ENCODE measurements around the gene PRELID3B.
"Not testable (repeated sequence)": the region's sequence is repeated elsewhere in the genome, so short reads cannot be mapped to it uniquely, and the experiment has no call there.

Gene PRELID3B

DNA sequence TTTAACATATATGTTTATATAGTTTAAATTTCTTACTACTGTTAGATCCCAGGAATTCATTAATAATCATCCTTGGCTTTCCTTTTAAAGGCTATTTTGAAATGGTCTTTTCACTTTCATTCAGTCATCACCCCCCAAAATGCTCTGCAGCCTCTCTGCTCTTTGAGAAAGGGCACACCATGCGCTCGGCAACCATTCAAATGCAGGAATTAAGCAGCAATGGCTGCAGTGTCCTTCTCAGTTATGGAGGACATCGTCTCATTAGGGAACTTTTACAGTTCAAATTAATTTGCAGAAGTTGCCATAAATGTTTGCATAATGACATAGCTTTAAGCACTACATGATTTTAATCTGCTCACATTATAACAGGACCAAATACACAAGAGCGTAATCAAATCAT lies 17.1 kb downstream of the PRELID3B start:
- no peak for DNase-seq (ENCODE audit: low spot score)

DNA sequence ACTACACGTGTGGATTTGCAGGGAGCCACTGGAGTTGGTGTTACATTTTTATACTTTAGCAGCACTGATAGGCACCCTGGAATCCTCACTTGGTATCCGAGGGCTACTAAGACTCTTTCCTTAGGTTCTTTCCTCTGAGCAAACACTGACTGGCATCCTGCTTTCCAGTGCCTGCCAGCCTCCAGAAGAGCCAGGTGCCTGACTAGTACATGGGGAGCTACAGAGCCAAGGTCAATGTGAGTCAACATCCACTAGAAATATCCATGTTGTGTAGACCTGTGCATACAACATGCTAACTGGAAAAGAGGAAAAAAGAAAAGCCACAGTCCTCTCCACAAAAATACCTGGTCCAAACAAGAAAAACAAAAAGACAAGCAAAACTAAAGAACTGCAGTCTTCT lies 17.5 kb downstream of the PRELID3B start:
- no peak for DNase-seq (ENCODE audit: low spot score)

DNA sequence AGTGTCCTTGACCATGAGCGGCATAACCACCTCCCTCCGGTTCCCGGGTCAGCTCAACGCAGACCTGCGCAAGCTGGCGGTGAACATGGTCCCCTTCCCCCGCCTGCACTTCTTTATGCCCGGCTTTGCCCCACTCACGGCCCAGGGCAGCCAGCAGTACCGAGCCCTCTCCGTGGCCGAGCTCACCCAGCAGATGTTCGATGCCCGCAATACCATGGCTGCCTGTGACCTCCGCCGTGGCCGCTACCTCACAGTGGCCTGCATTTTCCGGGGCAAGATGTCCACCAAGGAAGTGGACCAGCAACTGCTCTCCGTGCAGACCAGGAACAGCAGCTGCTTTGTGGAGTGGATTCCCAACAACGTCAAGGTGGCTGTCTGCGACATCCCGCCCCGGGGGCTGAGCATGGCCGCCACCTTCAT lies 18.5 kb downstream of the PRELID3B start:
- DNase-seq (ENCODE audit: low spot score), result no peak

DNA sequence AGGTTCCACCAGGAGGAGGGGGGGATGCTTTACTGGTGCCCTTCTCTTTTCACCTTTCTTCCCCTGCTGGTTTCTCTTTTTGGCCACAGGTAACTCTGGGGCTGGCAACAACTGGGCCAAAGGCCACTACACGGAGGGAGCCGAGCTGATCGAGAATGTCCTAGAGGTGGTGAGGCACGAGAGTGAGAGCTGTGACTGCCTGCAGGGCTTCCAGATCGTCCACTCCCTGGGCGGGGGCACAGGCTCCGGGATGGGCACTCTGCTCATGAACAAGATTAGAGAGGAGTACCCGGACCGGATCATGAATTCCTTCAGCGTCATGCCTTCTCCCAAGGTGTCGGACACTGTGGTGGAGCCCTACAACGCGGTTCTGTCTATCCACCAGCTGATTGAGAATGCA lies 19.0 kb downstream of the PRELID3B start:
- no peak for DNase-seq (ENCODE audit: low spot score)

DNA sequence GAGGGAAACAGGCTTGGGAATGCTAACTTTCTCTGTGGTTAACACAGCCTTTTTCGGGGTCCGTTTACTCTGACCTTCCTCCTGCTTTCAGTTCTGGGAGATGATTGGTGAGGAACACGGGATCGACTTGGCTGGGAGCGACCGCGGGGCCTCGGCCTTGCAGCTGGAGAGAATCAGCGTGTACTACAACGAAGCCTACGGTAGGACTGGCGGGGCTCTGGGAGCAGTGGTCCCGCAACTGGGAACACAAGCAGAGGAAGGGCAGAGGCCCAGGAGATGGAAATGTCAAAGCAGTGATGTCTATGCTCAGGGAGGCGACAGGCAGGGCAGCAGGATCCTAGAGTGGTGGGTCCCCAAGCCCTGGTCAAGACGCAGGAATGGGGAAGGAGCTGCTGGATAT lies 19.8 kb downstream of the PRELID3B start:
- no peak for DNase-seq (ENCODE audit: low spot score)

DNA sequence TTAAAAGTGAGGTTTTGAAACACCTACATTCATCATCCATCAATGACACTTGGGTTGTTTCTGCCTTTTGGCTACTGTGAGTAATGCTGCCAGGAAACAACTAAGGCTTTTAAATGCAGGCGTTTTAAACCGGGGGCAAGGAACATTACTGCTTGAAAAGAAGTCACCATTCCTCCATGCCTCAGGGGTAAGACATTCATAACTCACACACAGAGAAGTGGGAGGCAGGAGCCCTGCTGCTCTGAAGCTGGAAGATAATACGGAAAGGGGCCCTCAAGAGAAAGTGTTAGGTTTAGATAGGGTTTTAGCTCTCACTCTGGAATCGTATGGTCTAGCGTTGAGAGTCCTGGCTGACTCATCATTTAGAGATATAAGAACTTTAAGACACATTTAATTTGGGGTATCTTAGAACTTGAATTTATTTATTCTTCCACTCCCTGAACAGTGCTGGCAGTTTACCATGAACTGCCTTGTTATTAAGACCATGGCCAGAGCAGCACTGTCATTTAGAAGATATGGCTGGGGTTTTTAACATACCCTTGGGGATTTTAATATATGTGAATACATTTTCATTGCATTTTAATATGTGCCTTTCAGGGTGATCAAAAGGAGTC lies 21.5 kb downstream of the PRELID3B start:
- peak; percentile 19 for DNase-seq (ENCODE audit: low spot score)

DNA sequence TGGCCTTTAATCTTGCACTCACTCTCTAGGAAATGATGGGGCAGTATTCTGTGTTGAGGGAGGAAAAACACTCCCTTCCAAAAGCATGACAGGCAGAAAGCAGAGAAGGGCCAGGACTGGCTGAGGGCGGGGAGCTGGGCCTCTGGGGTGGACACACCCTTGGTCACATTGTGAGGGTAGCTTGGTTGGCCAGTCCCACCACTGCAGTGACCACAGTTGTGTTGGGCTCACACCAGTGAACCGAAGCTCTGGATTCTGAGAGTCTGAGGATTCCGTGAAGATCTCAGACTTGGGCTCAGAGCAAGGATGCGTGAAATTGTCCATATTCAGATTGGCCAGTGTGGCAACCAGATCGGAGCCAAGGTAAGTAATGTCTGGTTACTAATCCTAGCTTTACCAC lies 23.4 kb downstream of the PRELID3B start, which contains the start of gene TUBB1:
Gene TUBB1 (plus strand): TSS at position 213 of the 400 bp plus-strand sequence. CDS start 94 bp downstream, at position 307.
- DNase-seq (ENCODE audit: low spot score), result no peak

DNA sequence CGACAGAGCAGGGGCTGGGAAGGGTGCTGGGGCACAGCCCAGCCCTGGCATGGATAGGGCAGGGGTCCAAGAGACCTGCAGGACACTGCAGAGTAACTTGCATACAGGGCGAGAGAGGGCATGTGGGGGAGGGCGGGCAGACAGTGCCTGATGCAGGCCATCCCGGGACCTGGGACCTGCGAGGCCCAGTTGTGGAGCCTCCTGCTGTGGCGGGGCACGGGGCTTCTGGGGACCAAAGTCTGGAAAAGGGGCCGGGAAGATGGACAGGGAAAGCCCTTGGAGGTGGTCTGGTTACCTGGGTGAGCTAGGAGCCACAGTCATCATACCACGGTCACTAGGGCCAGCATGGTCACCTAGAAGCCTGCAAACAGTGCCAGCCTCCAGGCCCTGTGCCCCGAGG lies 23.8 kb downstream of the PRELID3B start:
- no peak for DNase-seq (ENCODE audit: low spot score)

DNA sequence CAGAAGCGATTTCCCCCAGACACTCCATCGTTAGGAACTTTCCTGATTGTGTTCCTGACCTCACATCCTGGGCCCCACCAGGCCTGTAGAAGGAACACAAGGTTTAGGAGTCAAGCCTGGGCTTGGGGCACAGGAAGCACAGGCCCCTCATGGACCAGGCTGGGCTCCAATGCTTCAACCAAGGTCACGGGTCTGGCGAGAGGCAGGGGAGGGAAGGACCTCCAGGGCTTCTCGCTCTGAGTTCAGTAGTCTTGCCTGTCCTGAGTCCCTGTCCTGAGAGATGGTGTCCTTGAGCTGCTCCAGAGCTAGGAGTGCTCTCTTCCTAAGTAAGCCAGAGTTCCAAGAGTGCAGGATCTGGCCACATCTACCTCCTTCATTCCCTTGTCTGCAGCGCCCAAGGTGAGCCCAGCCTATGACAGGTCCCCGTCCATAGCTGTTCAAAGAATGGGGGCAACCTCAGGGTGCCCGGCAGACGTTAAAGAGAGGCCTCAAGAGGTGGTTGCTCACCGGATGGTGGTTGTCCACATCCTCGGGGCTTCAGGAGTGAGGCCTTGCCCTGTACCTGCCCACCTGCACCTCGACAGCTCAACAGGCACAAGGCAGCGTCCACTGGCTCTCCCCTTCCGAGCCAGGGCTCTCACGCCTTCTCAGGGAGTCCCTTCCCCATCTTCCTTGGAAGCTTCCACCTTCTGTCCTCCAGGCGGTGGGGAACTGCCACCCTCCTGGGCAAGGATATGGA lies 24.9 kb downstream of the PRELID3B start:
- no peak for DNase-seq (ENCODE audit: low spot score)

DNA sequence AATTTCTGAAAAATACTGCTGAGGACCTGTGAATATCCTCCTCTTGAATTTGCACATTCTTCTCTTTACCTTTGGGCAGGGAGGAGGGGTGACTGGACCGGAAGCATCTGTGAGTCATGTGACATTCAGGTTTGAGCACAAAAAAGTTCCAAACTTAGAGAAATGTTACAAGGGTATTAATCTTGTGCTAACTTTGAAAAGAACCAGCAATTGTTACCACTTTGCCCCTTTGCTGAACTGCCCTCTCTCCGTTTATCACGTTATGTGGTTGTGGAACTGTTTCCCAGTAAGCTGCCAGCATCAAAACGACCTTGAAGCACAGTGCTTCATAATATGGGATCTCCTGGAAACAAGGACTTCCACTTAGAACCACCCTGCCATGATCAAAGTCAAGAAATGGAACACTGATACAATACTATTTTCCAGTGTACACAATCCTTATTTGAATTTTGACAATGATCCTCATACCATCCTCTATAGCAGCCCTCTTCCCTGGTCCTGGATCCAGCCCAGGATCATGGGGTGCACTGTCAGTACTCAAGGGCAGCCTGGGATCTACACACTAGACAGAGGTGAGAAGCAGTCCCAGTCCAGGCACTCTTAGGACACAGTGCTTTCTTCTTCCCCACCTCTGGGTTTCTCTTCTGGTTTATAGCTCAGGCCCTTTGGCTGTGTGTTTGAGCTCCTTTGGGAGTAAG lies 25.6 kb downstream of the PRELID3B start:
- peak; percentile 27 for DNase-seq (ENCODE audit: low spot score)

DNA sequence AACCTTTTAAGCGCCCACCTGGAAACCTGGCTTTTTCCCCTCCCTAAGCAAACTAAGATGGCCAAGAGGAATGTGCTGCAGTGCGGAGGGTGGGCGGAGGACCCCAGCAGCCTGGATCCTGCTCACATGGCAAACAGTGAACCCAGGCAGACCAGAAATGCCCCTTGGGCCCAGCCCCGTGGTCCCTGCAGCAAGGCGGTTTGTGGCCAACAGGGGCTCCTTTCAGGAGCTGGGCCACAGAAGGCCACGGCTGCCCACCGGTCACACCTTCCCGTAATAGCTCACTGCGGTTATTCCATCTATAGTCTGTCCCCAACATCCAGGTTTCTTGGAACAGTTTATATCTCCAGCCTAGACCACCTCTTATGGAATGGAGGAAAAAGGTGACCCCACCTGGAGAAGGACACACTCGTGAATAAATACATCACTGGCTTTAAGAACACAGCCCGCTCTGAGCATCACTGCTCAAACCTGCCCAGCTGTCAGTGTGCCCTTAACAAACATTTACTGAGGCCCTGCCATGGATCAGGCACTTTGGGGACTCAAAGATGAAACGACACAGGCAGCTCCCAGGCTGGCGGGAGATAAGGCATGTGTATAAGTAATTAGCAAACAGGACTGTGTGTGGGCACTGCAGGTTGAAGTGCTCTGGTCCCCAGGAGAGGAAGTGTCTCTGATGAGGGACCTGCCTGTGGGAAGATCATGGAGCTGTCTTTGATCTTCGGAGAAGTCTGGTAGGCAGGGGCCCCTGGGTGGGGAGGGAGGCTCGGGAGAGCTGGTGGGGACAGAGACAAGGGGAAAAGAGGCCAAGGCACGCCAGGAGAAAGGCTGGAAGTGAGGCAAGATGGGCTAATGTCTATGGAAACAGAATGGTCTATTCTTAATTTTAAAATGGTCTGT lies 26.5 kb downstream of the PRELID3B start:
- no peak for DNase-seq (ENCODE audit: low spot score)

DNA sequence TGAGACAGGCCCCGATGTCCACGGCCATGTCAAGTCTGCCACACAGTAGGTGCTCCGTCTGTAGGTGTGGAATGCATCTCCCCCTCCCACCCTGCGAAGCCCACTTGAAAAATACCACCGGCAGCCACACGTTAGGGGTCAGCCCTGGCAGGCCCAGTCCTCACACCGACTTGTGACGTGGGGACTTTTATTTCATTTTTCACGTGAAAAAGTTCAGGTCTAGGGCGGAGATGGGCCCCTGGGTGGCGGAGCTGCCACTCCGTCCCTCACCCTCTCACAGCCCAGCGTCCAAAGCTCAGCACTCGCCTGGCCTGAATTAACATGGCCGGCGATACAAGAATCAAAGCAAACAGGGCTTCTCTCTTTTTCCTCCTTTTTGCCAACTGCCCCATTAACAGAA lies 27.2 kb downstream of the PRELID3B start:
- DNase-seq (ENCODE audit: low spot score), result no peak

DNA sequence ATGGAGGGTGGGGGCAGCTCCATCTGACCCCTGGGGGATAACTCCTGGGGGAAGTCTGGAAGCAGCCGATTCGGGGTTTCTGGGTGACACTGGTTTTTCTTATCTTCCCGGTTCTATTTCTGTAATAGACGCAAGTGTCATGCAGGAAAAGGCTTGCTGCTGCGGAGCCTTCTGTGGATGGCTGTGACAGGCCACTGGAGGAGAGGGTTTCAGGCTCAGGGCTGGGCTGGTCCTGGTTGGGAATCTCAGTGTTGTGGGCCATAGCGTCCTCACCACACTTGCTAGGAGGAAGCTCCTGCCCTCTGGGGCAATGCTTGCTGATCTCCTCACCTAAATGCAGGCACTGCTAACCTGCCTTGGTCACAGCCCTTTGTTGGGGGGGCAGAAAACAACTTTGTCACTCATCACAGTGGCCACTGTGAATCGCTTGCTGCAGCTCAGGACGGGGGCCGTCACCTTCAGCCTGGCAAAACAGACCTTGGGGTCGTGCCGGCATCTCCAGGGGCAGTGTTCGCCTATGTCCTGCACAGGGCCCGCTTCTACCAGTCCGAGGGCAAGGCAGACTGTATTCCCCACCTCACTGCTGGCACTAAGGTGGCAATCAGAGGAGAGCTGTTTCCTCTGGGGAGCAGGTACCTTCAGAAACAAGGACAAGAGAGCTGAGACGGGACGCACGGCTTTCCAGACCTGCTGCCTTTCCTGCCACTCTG lies 27.8 kb downstream of the PRELID3B start:
- no peak for DNase-seq (ENCODE audit: low spot score)

DNA sequence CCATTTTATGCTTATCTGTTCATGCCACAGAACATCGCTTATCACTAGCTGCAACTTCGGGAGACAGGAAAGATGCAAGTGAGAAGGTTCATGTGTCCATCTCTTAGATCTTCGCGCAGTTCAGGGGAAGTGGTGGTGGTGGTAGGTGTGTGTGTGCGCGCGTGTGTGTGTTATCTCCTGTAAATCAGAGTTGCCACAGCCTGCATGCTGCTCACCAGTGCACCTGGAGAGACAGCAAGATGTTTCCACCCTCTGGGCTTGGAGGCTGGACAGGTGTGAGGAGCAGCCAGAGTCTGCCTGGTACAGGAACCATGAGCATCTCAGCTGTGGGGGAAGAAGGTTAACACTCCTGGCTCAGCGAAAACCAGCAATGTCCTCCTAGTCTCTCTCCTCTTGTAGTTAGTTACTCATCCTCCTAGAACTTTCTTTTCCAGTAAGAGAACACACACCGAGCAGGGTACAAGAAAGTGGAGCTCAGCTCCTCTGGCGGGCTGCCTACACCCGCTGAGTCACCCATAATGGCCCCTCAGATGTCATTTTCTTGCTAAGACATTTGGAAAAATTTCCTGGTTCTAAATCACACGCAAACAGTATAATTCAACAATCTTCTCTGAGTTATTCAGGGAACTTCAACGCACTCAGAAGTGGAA lies 28.5 kb downstream of the PRELID3B start:
- peak; percentile 19 for DNase-seq (ENCODE audit: low spot score)

DNA sequence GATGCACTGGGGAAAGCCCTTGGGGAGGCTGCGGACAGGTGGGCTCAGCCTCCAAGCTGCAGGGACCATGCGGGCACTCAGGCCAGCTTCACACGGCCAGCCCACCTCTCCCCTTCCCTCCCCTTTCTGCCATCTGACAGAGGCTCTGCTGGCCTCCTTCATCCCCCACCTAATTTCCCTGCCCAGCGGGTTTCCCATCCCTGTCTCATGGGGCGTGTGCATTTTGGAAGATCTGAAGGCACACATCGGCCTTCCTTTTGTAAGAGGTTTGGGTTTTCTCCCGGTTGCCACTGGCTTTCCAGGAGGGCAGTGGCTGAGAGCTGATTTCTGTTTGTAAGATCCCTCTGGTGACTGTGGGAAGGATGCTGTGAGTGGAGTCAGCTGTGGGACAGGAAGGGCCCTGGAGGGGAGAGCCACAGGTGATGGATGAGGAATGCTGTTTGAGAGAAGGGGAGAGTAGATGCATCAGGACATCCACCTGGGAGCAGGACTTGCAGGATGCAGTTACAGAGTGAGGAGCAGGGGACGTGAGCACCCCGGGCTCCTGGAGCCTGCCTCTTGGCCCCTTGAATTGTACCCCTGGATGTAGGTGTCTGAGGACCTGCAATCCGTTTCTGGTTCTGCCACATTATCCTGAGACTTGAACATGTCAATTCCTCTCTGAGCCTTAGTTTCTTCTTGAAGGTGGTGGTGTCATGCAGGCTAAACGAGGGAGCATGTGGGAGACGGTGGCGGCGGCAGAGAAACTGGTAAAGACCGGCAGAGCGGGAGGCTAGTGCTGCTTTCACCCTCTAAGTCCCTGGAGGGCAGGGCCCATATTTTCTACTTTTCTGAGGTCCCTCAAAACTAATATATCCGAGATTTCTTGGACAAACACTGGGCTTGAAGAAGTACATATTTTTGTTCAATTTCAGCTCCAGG lies 29.3 kb downstream of the PRELID3B start:
- DNase-seq (ENCODE audit: low spot score), result no peak

DNA sequence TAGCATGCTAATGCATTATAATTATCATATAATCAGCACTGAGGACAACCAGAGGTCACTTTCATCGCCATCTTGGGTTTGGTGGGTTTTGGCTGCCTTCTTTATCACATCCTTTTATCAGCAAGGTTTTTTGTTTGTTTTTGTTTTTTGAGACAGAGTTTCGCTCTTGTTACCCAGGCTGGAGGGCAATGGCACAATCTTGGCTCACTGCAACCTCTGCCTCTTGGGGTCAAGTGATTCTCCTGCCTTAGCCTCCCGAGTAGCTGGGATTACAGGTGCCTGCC lies 30.8 kb downstream of the PRELID3B start:
- not testable (repeated sequence) for DNase-seq (ENCODE audit: low spot score)

DNA sequence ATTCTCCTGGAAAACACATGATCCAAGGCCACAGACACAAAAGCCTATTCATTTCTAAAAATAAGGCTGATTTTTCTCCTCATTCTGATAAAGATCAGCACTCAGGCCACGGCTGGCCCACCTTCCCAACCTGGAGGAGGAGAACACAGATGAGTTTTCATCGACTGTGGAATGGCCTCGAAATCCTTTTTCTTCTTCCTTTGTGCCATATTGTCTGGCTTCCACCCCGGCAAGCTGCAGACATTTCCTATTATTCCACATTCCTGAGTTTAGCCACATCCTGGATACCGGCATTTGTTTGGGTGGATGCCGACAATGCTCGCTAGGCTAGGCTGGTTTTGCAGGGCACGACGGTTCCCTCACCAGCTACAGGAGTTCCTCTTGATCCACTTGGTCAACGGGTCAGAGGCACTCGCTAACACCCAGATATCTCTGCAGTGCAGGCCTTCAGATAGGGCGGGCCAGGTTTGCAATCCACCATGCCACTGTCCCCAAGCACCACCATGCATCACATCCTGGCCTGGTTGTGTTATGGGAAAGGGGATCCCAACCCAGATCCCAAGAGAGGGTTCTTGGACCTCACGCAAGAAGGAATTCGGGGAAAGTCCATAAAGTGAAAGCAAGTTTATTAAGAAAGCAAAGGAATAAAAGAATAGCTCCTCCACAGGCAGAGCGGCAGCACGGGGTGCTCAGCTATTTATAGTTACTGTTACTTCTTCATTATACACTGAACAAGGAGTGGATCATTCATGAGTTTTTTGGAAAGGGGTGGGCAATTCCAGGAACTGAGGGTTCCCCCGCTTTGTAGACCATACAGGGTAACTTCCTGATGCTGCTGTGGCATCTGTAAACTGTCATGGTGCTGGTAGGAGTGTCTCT lies 31.4 kb downstream of the PRELID3B start:
- peak; percentile 91 for DNase-seq (ENCODE audit: low spot score)

DNA sequence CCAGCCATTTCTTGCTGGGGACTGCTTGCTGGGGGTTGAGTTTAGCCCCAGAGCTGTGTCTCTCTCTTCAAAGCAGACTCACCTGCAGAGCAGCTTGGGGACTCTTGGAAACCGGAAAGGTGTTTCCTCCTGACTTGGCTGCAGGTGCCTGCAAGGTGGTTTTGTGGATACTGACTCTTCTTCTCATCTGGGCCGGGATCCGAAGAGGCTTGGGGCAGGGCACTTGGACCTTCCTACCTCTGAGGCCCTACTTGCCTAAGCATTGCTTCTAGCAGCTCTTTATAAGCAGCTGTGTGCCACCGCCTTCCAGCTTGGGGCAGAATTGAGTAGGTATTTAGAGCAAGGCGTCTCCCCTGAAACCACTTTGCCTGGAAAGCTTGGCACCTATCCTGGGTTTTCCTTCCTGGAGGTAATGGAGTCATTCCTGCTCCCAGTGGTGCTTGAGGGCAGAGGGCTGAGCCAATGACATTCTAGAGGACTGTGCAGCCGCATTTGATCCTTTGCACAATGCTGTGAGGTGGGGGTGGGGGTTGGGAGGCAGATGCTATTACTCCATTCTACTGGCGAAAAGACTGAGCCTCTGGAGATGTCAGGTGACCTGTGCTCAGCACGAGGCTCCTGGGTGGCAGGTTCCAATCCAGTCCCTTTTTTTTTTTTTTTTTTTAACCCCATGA lies 32.1 kb downstream of the PRELID3B start:
- peak; percentile 61 for DNase-seq (ENCODE audit: low spot score)
